GM18520 (cell line): ENCODE data around the gene MYL5.
A peak's percentile ranks its signal among the peaks of the same experiment; 100 is the strongest.
"Not testable (repeated sequence)": the region's sequence is repeated elsewhere in the genome, so short reads cannot be mapped to it uniquely, and the experiment has no call there.

Experiments
- ATAC-seq: cut with Tn5 transposase; IDR thresholded peaks from one replicate; pipeline ENCODE4 v1.9.1; 2021; ENCODE audit not compliant: unreplicated experiment

The MYL5 gene, protein sequence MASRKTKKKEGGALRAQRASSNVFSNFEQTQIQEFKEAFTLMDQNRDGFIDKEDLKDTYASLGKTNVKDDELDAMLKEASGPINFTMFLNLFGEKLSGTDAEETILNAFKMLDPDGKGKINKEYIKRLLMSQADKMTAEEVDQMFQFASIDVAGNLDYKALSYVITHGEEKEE

DNA sequence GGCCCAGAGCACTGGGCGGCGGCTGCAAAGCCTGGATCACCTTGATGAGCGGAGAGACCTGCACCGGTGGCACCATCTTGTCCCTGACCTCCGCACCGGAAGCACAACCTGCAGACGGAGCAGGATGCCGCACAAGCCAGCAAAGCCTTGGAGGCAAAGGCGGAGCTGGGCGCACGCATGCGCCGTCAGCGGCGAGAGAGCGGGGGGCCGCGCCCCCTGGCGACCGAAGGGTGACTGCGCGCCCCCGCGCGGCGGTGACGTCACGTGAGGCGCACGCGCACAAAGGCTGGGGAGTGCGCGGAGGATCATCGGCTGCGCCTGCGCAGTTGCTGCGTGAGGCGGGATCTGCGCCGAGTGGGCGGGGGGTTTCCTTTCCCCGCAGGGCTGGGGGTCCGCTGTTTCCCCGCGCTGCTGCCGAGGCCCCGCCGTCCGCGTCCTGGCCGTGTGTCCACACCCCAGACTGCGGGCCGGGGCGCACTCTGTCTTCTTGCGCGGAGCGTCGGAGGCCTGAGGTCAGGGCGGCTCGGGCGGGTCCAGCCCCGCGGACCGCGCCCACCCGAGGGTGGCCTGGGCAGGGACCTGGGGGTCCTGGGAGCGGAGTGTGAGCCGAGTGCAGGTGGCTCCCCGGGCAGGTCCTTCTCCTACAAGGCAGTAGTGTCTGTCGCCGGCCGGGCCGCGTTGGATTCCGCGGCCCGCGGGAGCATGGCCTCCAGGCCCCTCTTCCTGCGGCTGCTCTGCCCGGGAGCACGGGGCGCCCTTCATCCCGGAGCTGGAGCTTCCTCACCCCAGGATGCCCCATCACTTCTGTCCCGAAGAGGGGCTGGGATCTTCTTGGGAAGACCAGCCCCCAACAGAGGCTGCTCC, at the start of gene MYL5, which contains the start of gene ATP5ME:
Gene MYL5 (plus strand): TSS at position 371 of the 864 bp plus-strand sequence. CDS start 3,485 bp downstream, outside the sequence.
Gene ATP5ME (minus strand): TSS at position 105 of the 864 bp plus-strand sequence. CDS start 29 bp downstream, at position 76.
- peak; percentile 85 for ATAC-seq

DNA sequence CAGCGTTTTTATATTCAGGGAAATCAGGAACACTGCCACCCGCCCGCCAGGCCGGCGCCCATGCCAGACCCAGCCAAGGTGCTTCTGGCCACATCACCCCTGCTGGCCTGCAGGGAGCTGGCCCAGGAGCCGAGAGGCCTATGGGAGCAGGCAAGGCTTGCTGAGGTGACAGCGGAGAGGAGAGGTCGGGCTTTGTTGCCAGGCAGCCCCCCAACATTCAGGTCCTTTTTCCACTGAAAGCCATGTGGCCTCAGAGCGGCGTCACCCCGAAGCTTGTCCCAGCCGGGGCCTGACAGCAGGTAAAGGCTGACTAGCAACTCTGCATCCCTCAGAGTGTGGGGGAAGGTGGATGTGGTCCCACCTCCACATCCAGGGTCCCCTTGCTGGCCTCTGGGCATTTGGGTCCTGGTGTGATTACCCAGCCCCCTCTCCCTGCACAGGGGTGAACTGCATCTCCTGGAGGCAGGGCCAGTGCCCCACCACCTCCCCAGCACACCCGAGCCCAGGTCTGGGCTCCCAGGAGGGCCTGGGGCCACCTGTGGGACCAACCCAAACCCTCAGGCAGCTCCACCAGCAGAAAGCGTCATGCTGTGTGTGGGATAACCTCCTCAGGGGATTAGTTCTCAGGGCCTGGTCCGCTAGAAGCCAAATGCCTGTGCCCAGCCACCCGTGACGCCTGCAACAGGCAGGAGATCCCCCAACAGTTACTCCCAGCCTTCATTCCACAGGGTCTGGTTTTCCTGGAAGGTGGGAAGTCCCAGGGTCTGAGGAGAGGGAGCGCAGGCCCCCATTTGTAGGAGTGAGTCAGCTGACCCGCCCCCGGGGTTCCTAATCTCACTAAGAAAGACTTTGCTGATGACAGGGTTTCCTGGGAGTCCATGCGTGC, 49.4 kb upstream of the MYL5 start, which contains the start of gene PDE6B:
Gene PDE6B (plus strand): TSS at position 869 of the 886 bp plus-strand sequence. CDS start 54 bp downstream, outside the sequence.
- no peak for ATAC-seq

DNA sequence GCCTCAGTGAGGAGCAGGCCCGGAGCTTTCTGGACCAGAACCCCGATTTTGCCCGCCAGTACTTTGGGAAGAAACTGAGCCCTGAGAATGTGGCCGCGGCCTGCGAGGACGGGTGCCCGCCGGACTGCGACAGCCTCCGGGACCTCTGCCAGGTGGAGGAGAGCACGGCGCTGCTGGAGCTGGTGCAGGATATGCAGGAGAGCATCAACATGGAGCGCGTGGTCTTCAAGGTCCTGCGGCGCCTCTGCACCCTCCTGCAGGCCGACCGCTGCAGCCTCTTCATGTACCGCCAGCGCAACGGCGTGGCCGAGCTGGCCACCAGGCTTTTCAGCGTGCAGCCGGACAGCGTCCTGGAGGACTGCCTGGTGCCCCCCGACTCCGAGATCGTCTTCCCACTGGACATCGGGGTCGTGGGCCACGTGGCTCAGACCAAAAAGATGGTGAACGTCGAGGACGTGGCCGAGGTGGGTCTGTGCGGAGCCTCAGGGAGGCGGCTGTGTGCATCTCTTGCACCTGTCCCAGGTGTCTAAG, 48.6 kb upstream of the MYL5 start:
- ATAC-seq = no peak

DNA sequence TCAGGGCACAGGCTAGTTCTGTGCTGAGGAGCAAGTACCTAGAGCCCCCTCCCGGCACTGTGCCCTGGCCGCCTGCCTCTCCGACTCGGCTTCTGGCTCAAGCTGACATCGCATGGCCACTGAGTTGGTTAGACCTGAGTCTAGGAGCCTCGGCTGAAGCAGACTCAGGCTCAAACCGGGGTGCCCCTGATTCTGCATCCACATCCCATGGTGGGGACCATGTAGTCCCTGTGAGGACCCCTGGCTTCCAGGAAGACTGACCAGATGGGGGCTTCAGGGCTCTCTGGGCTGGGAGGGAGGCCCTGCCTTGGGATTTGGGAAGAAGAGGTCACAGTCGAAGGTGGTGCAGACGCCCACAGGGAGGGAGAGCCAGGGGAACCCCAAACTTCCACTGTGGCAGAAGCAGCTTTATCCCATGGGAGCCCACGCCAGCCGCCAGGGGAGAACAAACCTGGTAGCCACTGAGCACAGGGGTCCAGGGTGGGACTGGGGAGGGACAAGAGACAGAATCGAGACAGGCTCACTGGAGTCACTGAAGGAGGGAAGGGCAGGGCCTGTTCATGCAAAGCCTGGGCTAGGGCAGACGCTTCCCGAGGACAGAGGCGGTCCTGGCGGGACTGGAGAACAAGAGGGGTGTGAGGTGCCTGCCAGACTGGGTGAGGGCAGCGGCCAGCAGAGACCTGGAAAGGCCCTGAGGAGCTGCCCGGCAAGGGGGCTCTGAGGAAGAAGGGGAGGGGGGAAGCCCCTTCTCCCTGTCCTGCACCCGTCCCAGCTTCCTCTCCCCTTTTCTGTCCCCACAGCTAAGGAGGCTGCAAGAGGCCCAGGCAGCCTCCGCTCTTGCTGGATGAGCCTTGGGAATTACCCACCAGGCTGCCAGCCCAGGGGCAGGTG, 47.9 kb upstream of the MYL5 start:
- no peak for ATAC-seq

DNA sequence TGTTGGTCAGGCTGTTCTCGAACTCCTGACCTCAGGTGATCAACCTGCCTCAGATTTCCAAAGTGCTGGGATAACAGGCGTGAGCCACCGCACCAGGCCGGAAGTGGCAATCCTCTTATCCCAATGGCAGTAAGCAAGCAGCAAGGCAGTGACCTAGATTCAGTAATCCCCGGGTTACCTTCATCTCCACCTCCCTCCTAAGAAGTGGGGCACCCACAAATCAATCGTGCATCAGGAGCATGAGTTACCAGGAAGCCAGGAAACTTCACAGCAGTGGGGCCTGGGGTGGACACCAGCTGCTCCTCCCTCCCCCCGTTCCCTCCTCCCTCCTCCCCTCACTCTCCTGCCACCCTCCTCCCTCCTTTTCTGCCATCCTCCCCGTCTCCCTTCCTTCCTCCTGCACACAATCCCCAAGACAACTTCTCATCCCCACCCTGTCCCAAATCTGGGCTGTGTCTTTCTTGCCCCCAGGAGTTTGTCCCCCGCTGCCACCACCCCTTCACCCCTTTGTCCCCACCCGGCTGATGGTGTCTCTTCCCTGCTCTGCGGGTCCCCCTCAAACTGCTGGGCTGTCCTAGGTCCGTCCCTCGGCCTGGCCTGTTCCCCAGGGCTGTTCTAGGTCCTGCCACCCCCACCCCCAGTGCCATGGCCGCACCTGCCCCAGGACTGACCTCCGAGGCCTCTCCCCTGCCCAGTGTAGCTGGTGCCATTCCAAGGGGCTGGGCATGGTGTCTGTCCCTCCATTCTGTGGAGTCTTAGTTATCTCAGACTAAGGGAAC, 46.8 kb upstream of the MYL5 start:
- ATAC-seq = no peak

DNA sequence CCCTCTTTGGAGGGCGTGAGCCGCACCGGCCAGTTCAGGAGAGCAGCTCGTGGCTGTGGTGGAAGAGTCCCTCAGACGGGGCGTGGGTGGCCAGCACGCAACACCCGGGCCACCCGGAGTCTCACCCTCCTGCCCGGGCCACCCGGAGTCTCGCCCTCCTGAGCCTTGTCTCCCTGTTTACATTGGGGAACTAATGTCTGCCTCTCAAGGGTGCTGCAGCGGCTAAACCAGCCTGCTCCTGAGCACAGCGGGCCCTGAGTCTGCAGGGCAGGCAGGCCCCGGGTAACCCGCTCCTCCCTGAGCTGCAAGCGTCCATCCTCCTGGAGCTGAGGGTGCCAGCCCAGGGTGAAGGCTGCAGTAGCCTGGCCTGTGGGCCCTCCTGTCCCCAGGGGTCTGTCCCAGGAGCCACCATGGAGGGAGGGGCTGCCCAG, 46.0 kb upstream of the MYL5 start:
- no peak for ATAC-seq

DNA sequence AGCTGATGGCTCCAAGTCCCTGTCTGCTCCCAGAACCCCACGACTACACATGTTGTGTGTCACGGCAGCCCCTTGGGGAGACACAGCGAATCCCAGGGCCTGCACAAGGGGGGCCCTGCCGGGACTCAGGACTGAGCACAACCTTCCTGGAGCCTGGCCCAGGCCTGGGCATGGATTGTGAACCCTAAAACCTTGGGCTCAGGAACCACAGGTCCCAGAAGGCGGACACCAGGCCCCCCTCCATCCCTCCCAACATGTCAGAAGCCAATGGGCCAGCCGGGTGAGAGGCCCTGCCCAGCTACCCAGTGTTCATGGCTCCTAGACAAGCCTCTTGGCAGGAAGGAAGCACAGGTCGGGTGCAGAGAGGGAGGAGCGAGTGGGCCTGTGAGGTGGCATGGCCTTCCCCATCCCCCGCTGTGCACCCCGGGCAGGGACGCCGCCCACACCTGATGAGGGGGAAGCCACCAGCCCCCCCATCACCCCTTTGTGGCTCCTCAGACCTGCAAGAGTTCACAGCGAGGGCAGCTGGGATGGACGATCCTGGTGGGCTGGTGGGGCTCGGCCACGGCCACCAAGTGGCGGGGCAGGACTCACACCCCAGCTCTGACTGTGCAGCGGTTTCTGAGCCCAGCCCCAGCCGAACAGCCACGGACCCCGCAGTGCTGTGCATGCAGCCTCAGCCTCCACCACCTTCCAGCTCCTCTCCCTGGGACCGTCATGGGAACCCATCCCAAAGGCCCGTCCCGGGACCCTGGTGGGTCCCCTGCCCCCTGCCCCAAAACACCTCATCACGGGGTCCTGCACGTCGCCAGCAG, 45.3 kb upstream of the MYL5 start:
- no peak for ATAC-seq

DNA sequence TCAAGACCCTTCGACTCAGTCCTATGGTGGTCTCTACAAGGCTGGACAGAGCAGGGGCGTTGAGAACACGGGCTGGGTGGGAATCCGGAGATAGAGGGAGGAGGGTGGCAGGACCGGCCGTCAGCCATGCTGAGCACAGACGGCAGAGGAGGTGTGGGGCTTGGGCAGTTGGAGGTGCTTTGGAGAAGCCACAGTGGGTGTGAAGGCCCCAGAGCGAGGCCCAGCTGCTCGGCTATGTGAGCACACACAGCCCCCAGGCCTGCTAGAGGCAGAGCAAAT, 44.8 kb upstream of the MYL5 start:
- ATAC-seq = no peak

DNA sequence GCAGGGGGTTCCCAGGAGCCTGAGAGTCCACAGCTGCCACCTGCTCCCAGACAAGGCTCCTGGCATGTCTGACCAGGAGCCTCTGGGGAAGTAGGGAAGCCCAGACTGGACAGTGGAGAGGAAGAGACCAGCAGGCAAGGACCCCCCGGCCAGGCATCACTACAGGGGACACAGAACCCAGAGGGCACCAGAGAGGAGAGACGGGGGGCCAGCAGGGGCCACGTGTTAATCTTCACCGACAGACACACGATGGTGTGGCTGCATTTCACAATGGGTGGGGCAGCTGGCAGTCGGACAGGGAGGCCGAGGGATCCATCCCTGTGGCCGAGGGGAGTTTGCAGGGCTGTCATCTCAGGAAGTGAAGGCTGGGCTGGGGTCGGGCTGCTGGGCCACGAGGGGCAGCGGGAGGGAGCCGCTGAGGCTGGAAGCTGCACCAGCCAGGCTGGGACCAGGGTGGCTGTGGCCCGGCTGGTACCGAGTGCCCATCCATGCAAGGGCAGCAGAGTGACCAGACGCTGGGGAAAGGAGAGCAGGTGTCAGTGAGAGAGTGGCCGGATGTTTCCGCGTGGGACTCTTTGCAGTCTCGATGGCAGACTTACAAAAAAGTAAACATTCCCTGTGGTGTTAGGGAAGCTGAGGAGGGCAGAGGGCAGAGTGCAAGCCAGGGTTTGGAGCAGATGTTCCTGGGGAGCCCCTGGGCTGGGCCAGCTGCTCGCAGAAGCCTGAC, 44.3 kb upstream of the MYL5 start:
- ATAC-seq = no peak

DNA sequence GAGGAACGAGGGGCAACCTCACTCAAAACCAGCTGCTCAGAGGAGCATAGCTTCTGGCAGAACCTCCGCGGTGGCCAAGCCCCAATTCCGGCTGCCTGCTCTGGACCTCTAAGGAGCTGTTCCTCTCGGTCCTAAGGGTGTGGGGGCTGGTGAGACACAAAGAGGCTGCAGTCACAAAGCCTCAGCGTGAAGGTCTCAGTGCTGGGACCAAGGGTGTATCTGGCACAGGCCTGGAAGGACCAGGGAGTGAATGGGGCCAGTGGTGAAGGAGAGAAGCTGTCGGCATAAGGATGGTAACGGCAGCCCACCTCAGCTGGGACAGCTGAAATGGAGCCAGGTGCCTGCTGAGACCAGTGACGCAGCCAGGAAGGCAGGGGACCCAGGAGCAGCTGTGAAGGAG, 43.7 kb upstream of the MYL5 start:
- ATAC-seq = no peak

DNA sequence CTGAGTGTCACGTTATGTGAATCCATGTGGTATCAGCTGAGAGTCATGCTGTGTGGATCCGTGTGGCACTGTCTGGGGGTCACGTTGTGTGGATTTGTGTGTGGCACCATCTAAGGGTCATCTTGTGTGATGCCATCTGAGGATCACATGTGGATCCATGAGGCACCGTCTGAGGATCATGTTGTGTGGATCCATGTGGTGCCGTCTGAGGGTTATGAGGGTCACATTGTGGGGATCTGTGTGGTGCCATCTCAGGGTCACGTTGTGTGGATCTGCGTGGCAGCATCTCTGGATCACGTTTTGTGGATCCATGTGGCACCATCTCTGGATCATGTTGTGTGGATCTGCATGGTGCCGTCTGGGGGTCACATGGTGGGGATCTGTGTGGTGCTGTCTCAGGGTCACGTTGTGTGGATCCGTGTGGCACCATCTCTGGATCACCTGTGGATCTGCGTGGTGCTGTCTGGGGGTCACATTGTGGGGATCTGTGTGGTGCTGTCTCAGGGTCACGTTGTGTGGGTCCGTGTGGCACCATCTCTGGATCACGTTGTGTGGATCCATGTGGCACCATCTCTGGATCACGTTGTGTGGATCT, 42.0 kb upstream of the MYL5 start:
- ATAC-seq = no peak

DNA sequence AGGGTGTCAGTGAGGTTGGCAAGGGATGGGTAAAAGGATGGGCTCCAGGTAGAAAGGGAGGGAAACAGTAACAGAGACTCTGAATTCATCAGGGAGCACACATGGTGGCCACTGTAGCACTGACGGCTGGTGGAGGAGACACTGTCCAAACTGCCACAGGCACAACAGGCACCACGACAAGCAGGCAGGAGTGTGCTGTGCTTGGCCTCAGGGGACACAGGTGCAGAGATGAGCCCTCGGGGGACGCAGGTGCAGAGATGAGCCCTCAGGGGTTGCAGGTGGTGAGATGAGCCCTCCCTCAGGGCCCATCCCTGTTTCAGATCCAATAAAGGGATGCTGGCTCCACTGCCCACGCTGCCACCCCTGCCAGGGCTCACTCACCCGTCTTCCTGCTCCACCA, 41.4 kb upstream of the MYL5 start:
- no peak for ATAC-seq

DNA sequence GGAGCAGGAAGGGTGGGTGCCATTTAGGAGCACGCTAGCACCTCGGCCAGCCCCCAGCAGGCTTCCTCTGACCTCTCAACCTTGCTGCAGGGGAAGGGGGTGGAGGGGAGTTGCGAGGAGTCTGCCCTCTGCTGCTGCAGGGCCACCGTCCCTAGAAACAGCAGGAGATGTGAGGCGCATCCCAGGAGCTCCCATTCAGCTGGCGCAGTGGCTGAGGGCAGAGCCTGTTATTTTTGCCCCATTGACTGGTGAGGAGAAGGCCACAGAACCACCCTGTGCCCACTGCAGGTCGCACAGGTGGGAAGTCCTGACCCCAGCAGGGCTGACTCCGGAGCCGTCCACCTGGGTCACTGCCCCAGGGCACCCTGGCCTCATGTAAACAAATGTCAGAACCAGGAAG, 40.9 kb upstream of the MYL5 start:
- ATAC-seq = no peak

DNA sequence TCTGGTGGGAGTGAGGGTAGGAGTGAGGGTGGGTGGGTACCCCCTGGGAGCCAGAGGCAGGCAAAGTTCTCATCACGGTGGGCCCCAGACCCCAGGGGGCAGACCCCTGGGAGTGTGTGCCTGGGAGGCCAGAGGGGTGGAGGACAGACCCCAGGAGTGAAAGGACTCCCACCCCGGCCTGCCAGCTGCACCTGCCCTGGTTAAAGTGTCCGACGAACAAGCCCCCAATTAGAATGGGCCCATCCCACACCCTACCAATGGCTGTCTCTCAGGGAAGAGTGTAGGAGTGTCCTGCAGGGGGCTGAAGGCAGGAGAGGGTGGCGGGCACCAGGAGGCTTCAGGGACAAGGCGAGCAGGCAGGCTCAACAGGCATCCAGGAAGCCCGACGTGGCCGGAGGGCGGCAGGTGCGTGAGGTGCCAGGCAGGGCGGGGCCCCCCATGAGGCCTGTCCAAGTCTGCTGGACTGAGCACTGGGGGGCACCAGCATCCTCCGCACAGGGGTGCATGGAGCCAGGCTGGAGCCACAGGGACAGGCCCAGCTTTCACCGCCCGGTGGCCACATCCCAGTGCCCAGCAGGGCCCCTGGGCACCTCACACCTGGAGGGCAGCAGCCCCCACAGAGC, 40.3 kb upstream of the MYL5 start:
- no peak for ATAC-seq

DNA sequence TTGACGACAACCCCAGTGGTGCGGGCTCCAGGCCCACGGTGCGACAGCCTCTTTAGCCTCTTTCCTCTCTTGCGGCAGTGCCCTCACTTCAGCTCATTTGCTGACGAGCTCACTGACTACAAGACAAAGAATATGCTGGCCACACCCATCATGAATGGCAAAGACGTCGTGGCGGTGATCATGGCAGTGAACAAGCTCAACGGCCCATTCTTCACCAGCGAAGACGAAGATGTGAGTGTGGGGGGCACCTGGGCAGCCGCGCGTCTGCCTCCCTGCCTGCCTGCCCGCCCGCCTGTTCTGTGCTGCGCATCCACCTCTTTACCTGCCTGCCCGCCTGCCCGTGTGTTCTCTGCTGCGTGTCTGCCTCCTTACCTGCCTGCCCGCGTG, 39.8 kb upstream of the MYL5 start:
- no peak for ATAC-seq

DNA sequence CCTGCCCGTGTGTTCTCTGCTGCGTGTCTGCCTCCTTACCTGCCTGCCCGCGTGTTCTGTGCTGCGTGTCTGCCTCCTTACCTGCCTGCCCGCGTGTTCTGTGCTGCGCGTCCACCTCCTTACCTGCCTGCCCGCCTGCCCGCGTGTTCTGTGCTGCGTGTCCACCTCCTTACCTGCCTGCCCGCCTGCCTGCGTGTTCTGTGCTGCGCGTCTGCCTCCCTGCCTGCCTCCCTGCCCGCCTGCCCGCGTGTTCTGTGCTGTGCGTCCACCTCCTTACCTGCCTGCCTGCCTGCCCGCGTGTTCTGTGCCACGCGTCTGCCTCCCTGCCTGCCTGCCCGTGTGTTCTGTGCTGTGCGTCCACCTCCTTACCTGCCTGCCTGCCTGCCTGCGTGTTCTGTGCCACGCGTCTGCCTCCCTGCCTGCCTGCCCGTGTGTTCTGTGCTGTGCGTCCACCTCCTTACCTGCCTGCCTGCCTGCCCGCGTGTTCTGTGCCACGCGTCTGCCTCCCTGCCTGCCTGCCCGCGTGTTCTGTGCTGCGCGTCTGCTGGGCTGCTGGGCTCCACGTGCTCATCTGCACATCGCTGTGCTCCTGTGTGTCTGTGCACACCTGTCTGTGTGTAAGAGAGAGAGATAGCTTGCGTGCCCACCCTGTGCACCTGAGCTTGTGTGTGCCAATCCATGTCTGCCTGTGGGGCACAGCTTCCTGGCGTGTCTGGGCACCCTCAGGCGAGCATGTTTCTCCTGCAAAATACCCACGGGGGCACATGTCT, 39.1 kb upstream of the MYL5 start:
- not testable (repeated sequence) for ATAC-seq
